ENCODE results near the gene PLEKHA5. TPM values are rescaled to one million over a fixed set of nuclear protein-coding genes. Genes with fewer than 3 reads are reported as not detected.

PLEKHA5 gene
- total and polyA plus RNA-seq, 2 donors from 2014 or later: 26.6 to 52.9 TPM

DNA sequence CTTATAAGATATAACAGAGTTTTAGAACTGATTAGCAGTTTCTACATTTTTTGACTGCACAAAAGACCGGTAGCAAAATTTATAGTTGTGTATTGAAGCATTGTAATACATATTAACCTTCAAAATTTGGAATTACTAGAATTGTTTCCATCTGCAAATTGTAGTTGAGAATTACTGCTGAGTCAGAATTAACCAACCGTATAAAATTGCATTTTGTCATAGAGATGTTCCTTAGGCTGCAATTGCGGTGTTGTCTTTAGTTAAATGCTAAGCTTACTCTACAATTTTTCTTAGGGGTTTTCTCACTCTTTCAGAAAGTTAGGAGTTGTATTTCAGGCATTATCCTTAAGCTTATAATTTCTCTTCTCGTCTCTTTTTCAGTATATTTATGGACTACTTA is 132.2 kb downstream of the PLEKHA5 start:
- Histone ChIP-seq H3K9ac (ENCODE audit: low read length in 3 of 3) (no peak overlapping the region), H3K36me3 (ENCODE audit: control insufficient read depth in 2 of 3, insufficient read depth in 3 of 3, low read length in 3 of 3) (peaks cover 2 to 3% (median 2%) of the 10 kb centered on the region in 3 donors), H3K27me3 (ENCODE audit: control insufficient read depth, insufficient read depth, low read length) (no peaks in the 10 kb centered on the region), H3K9me3 (ENCODE audit: control insufficient read depth in 2 of 3, insufficient read depth in 1 of 3, low read length in 3 of 3) (no peaks in the 10 kb centered on the region), H3K27ac (ENCODE audit: low read depth in 2 of 2, low read length in 2 of 2) (no peak overlapping the region), H3K4me1 (ENCODE audit: control insufficient read depth in 2 of 3, insufficient read depth in 2 of 3, low read depth in 1 of 3, low read length in 3 of 3) (no peaks in the 10 kb centered on the region), H3K4me3 (ENCODE audit: low read length in 3 of 3) (no peak overlapping the region)
- no peak for FAIRE-seq
- no peak for DNase-seq
- TF ChIP-seq CTCF (IDR thresholded peaks at IDR 0.05; ENCODE audit: borderline replicate concordance, extremely low read depth, insufficient read depth): no peak
- intact Hi-C loops (cut with DNase I): no loop called here

DNA sequence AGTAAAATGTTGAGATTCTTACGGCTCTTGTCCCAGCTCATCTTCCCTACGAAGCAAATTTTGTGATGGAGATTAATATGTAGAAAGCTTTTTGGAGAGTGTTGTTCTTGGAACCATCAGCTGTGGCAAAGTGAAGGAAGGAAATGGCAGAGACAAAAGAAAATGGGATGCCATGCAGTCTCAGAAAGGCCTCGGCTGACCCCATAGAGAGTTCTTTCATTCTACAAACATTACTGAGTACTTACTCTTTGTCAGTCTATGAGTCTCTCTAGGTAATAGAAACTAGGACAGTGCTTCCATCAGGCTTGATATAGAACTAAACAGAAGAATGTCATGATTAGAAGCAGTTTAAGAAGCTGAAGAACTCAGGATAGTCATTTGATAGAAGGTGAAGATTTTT is 134.1 kb downstream of the PLEKHA5 start:
- H3K9me3 ChIP-seq (ENCODE audit: control insufficient read depth in 2 of 3, insufficient read depth in 1 of 3, low read length in 3 of 3): no peaks in the 10 kb centered on the region
- no peak overlapping the region for H3K9ac ChIP-seq (ENCODE audit: low read length in 3 of 3)
- H3K27ac ChIP-seq (ENCODE audit: low read depth in 2 of 2, low read length in 2 of 2): no peak overlapping the region
- TF ChIP-seq CTCF (IDR thresholded peaks at IDR 0.05; ENCODE audit: borderline replicate concordance, extremely low read depth, insufficient read depth): no peak
- H3K27me3 ChIP-seq (ENCODE audit: control insufficient read depth, insufficient read depth, low read length): no peaks in the 10 kb centered on the region
- no peak for DNase-seq
- peaks cover 2 to 3% (median 2%) of the 10 kb centered on the region in 3 donors for H3K36me3 ChIP-seq (ENCODE audit: control insufficient read depth in 2 of 3, insufficient read depth in 3 of 3, low read length in 3 of 3)
- no peaks in the 10 kb centered on the region for H3K4me1 ChIP-seq (ENCODE audit: control insufficient read depth in 2 of 3, insufficient read depth in 2 of 3, low read depth in 1 of 3, low read length in 3 of 3)
- intact Hi-C loops (cut with DNase I): no loop called here
- no peak overlapping the region for H3K4me3 ChIP-seq (ENCODE audit: low read length in 3 of 3)
- no peak for FAIRE-seq

DNA sequence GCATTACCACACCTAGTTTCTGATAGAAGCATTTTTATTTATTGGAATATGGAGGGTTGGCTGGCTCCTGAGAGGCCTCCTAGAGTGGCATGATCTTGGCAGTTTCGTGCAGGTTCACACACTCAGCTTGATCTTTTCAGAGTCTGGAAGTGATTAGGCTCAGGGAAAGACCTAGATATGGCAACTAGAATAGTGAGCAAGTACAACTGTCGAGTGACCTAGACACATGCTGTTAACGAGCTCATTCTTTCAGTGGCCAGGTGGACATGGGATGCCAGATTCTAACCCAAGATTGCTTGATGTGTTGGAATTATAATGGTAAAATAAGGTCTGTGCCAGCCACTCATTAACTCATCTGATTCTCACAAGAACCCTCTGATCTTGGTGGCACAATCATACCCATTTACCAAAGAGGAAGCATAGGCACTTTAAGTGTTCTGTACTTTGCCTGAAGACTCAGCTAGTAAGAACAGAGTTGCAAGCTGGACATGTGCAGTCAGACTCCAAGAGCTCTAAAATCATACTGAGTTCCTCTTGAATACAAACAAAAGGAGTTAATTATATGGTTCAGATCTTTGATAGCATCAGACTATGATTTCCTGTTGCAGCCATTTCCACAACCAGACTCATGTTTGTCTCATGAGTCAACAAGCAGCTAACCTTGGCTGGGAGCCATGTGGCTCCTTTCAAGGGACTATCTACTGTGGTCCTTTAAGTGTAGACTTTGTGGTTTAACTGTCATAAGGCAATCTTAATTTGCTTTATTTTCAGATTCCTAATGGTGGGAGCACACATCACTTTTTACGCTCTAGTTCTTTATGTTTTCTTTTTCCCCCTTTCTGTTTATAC is 144.2 kb downstream of the PLEKHA5 start:
- peaks cover 0 to 7% (median 6%) of the 10 kb centered on the region in 3 donors for H3K4me1 ChIP-seq (ENCODE audit: control insufficient read depth in 2 of 3, insufficient read depth in 2 of 3, low read depth in 1 of 3, low read length in 3 of 3)
- no peak overlapping the region for H3K4me3 ChIP-seq (ENCODE audit: low read length in 3 of 3)
- FAIRE-seq (peak; percentile 70), DNase-seq (peak in 3 of 5 donors; percentile 21 to 89 (median 61))
- no peaks in the 10 kb centered on the region for H3K27me3 ChIP-seq (ENCODE audit: control insufficient read depth, insufficient read depth, low read length)
- intact Hi-C loops (cut with DNase I): no loop called here
- H3K9me3 ChIP-seq (ENCODE audit: control insufficient read depth in 2 of 3, insufficient read depth in 1 of 3, low read length in 3 of 3): no peaks in the 10 kb centered on the region
- TF ChIP-seq CTCF (IDR thresholded peaks at IDR 0.05; ENCODE audit: borderline replicate concordance, extremely low read depth, insufficient read depth): no peak
- peaks cover 0 to 20% (median 3%) of the 10 kb centered on the region in 3 donors for H3K36me3 ChIP-seq (ENCODE audit: control insufficient read depth in 2 of 3, insufficient read depth in 3 of 3, low read length in 3 of 3)
- no peak overlapping the region for H3K9ac ChIP-seq (ENCODE audit: low read length in 3 of 3)
- no peak overlapping the region for H3K27ac ChIP-seq (ENCODE audit: low read depth in 2 of 2, low read length in 2 of 2)

Data from kidney (tissue), 14 donors.